ENCODE results near the gene NOVA1.

DNA sequence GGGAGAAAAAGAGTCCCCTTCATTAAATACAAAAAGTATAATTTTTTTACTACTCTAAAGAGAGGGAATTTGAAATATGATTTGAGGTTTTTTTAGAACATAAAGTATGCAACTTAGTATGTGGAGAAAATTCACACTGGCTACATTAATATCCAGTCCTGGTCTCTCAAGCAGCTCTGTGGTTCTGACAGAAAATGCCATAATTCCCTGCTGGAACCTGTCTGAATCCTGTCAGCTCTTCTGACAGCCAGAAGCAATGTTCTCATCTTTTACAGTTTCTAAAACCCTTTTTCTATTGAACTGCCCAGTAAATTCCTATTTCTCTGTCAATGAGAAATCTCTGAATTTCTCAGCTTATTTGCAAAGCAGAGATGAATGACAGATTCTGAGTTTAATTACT, 13.4 kb upstream of the NOVA1 start:
- TF ChIP-seq POLR2AphosphoS5 (IDR thresholded peaks at IDR 0.05) (no peak), EP300 (IDR thresholded peaks at IDR 0.05) (no peak), POLR2A (IDR thresholded peaks at IDR 0.05; ENCODE audit: low read depth) (no peak)
- TF ChIP-seq, protein P1, sequence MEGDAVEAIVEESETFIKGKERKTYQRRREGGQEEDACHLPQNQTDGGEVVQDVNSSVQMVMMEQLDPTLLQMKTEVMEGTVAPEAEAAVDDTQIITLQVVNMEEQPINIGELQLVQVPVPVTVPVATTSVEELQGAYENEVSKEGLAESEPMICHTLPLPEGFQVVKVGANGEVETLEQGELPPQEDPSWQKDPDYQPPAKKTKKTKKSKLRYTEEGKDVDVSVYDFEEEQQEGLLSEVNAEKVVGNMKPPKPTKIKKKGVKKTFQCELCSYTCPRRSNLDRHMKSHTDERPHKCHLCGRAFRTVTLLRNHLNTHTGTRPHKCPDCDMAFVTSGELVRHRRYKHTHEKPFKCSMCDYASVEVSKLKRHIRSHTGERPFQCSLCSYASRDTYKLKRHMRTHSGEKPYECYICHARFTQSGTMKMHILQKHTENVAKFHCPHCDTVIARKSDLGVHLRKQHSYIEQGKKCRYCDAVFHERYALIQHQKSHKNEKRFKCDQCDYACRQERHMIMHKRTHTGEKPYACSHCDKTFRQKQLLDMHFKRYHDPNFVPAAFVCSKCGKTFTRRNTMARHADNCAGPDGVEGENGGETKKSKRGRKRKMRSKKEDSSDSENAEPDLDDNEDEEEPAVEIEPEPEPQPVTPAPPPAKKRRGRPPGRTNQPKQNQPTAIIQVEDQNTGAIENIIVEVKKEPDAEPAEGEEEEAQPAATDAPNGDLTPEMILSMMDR (IDR thresholded peaks at IDR 0.05) = no peak
